H1 (cell line): Measurements from ENCODE around the gene PAWR. TPM values are rescaled to one million over a fixed set of nuclear protein-coding genes. Genes with fewer than 3 reads are reported as not detected.

Experiments used
- CTCF ChIA-PET: fragments of 300-600 bp; sonication (Branson Sonifier 250); formaldehyde crosslinking; loops from one replicate; lab custom pipeline; 2021; ENCODE audit not compliant: partially characterized antibody; lab: Charles Lee
- POLR2A ChIA-PET: fragments of 300-600 bp; sonication (Branson Sonifier 250); formaldehyde crosslinking; loops from one replicate; lab custom pipeline; 2021; ENCODE audit warnings: inconsistent platforms; ENCODE audit not compliant: partially characterized antibody; lab: Charles Lee
- DNase-seq, 2 experiments: peaks; one replicate each; pipeline versions ENCODE4 v3.0.0 to v3.0.0-alpha.2; 2010 to 2022; ENCODE audit warnings: low spot score in 2 of 2, low read depth in 1 of 2, mixed read lengths in 1 of 2
- FAIRE-seq: peaks from 2 replicates; lab custom pipeline; 2011; peaks lifted over from hg19 to GRCh38; lab: Jason Lieb, UNC
- H2AFZ ChIP-seq: 2 replicates; pipeline ENCODE4 v1.8.1; 2012; ENCODE audit warnings: low read length, inconsistent platforms
- H2AK5ac ChIP-seq: 2 replicates; pipeline ENCODE4 v1.6.1; 2013; ENCODE audit warnings: low read depth, low read length
- H2BK120ac ChIP-seq: replicated peaks from 2 replicates; pipeline ENCODE3; 2013; ENCODE audit warnings: low read depth, low read length, inconsistent platforms
- H2BK12ac ChIP-seq: 2 replicates; pipeline ENCODE4 v1.6.1; 2013; ENCODE audit warnings: low read depth, low read length
- H2BK15ac ChIP-seq: 2 replicates; pipeline ENCODE4 v1.6.1; 2013; ENCODE audit warnings: low read length
- H2BK20ac ChIP-seq: 2 replicates; pipeline ENCODE4 v1.6.1; 2013; ENCODE audit warnings: low read length
- H2BK5ac ChIP-seq: 2 replicates; pipeline ENCODE4 v1.6.1; 2013; ENCODE audit warnings: low read depth, low read length
- H3K14ac ChIP-seq: 2 replicates; pipeline ENCODE4 v1.6.1; 2013; ENCODE audit warnings: inconsistent platforms; ENCODE audit not compliant: insufficient read length
- H3K18ac ChIP-seq: 2 replicates; pipeline ENCODE4 v1.6.1; 2013; ENCODE audit warnings: low read length; ENCODE audit errors: extremely low read depth
- H3K23ac ChIP-seq: 2 replicates; pipeline ENCODE4 v1.6.1; 2013; ENCODE audit warnings: inconsistent platforms; ENCODE audit not compliant: insufficient read length
- H3K23me2 ChIP-seq: 2 replicates; pipeline ENCODE4 v1.6.1; 2013; ENCODE audit warnings: low read depth, low read length
- H3K27ac ChIP-seq: 2 replicates; pipeline ENCODE4 v1.6.1; 2011; ENCODE audit warnings: low read depth, low read length, inconsistent platforms
- H3K27me3 ChIP-seq, 4 experiments: replicated peaks in 1 of 4; 1 replicate in 1 of 4; 2 replicates in 3 of 4; pipeline versions ENCODE4 v1.6.1 to v1.8.1; 2011 to 2013; ENCODE audit warnings: low read length in 3 of 4, mild to moderate bottlenecking in 3 of 4, inconsistent platforms in 2 of 4, mixed read lengths in 2 of 4, moderate library complexity in 1 of 4; ENCODE audit not compliant: control insufficient read depth in 3 of 4, insufficient read depth in 3 of 4; ENCODE audit errors: extremely low read depth in 1 of 4
- H3K36me3 ChIP-seq, 4 experiments: 2 replicates each; pipeline versions ENCODE4 v1.6.1 to v1.8.1; 2011 to 2013; ENCODE audit warnings: mild to moderate bottlenecking in 4 of 4, low read length in 3 of 4, moderate library complexity in 2 of 4, control low read depth in 1 of 4, inconsistent platforms in 1 of 4; ENCODE audit not compliant: insufficient read depth in 4 of 4, control insufficient read depth in 2 of 4
- H3K4ac ChIP-seq: replicated peaks from 2 replicates; pipeline ENCODE3; 2013; ENCODE audit warnings: low read length, low read depth, mixed read lengths, inconsistent platforms; ENCODE audit not compliant: insufficient read length
- H3K4me1 ChIP-seq, 4 experiments: replicated peaks in 1 of 4; 1 replicate in 1 of 4; 2 replicates in 3 of 4; pipeline versions ENCODE4 v1.6.1 to v1.8.1; 2011 to 2013; ENCODE audit warnings: low read length in 3 of 4, inconsistent platforms in 2 of 4, mixed read lengths in 1 of 4; ENCODE audit not compliant: insufficient read depth in 4 of 4, control insufficient read depth in 3 of 4
- H3K4me2 ChIP-seq, 2 experiments: 2 replicates each; pipeline versions ENCODE4 v1.6.1 to v1.8.1; 2011 to 2013; ENCODE audit warnings: low read depth in 2 of 2, low read length in 2 of 2, control low read depth in 1 of 2, inconsistent platforms in 1 of 2, mild to moderate bottlenecking in 1 of 2; ENCODE audit not compliant: insufficient read depth in 1 of 2
- H3K4me3 ChIP-seq, 4 experiments: fragments of 200-600, 300-600 bp in 1 of 4; sonication (generic), shearing (Covaris generic), sonication (Bioruptor Twin) in 1 of 4; 2 replicates each; pipeline versions ENCODE4 v1.5.1 to v1.8.1; 2011 to 2016; ENCODE audit warnings: low read length in 4 of 4, low read depth in 3 of 4, control low read depth in 2 of 4, inconsistent platforms in 2 of 4, mild to moderate bottlenecking in 2 of 4, mixed read lengths in 1 of 4, moderate library complexity in 1 of 4; ENCODE audit not compliant: insufficient read depth in 2 of 4; ENCODE audit errors: extremely low read depth in 1 of 4
- H3K56ac ChIP-seq: replicated peaks from 2 replicates; pipeline ENCODE3; 2013; ENCODE audit warnings: low read depth, mild to moderate bottlenecking, mixed read lengths, low read length, inconsistent platforms; ENCODE audit not compliant: insufficient read length
- H3K79me1 ChIP-seq: 2 replicates; pipeline ENCODE4 v1.6.1; 2013; ENCODE audit warnings: low read depth, low read length, control low read depth
- H3K79me2 ChIP-seq, 2 experiments: 2 replicates each; pipeline versions ENCODE4 v1.6.1 to v1.8.1; 2012 to 2013; ENCODE audit warnings: low read length in 2 of 2, mild to moderate bottlenecking in 2 of 2, inconsistent platforms in 1 of 2; ENCODE audit not compliant: insufficient read depth in 2 of 2, control insufficient read depth in 1 of 2
- H3K9ac ChIP-seq, 4 experiments: replicated peaks in 1 of 4; 1 replicate in 1 of 4; 2 replicates in 3 of 4; pipeline versions ENCODE4 v1.6.1 to v1.8.1; 2011 to 2013; ENCODE audit warnings: low read depth in 3 of 4, low read length in 3 of 4, control low read depth in 2 of 4, mild to moderate bottlenecking in 2 of 4, moderate library complexity in 2 of 4, inconsistent platforms in 1 of 4; ENCODE audit errors: extremely low read depth in 1 of 4
- H3K9me3 ChIP-seq, 2 experiments: 2 replicates each; pipeline versions ENCODE4 v1.6.1 to v1.8.1; 2012 to 2013; ENCODE audit warnings: mild to moderate bottlenecking in 2 of 2, moderate library complexity in 2 of 2, control low read depth in 1 of 2, inconsistent platforms in 1 of 2, low read depth in 1 of 2, low read length in 1 of 2, mixed read lengths in 1 of 2; ENCODE audit not compliant: insufficient read depth in 2 of 2
- H4K20me1 ChIP-seq, 2 experiments: replicated peaks in 1 of 2; 2 replicates each; pipeline versions ENCODE3 to v1.8.1; 2011 to 2013; ENCODE audit warnings: inconsistent platforms in 2 of 2, low read length in 2 of 2, mild to moderate bottlenecking in 1 of 2; ENCODE audit not compliant: insufficient read depth in 2 of 2, control insufficient read depth in 1 of 2
- H4K5ac ChIP-seq: 2 replicates; pipeline ENCODE4 v1.6.1; 2013; ENCODE audit warnings: low read length, low read depth, mixed read lengths, inconsistent platforms; ENCODE audit not compliant: insufficient read length
- H4K8ac ChIP-seq: 2 replicates; pipeline ENCODE4 v1.8.0; 2013; ENCODE audit warnings: mild to moderate bottlenecking, moderate library complexity, low read length, inconsistent platforms; ENCODE audit not compliant: insufficient read depth; ENCODE audit errors: extremely low read depth
- H4K91ac ChIP-seq: replicated peaks from 2 replicates; pipeline ENCODE3; 2013; ENCODE audit warnings: low read length, mixed read lengths, inconsistent platforms; ENCODE audit not compliant: insufficient read length
- JUN ChIP-seq: IDR thresholded peaks from 2 replicates; pipeline ENCODE4 v1.6.1; 2011; ENCODE audit warnings: low read depth, mild to moderate bottlenecking, improper control_type of control experiment, low read length
- SRF ChIP-seq: IDR thresholded peaks from 2 replicates; pipeline ENCODE4 v1.6.1; 2011; ENCODE audit warnings: mild to moderate bottlenecking, low read depth, low read length, moderate library complexity
- TAF1 ChIP-seq: IDR thresholded peaks from 2 replicates; pipeline ENCODE4 v1.6.1; 2011; ENCODE audit warnings: mild to moderate bottlenecking, low read depth, low read length
- TAF7 ChIP-seq: optimal IDR thresholded peaks from 2 replicates; pipeline ENCODE3; 2011; ENCODE audit warnings: low read depth, mild to moderate bottlenecking, inconsistent platforms, low read length, moderate library complexity, borderline replicate concordance
- WGBS, 2 experiments: shearing (Covaris generic) in 1 of 2; methylation state at CpG; one replicate each; pipeline versions ENCODE4 v1.1.6 to v1.1.7; 2013 to 2015; ENCODE audit warnings: low lambda C conversion rate in 2 of 2, mixed read lengths in 2 of 2, inconsistent platforms in 1 of 2, low coverage in 1 of 2, missing lambda C conversion rate in 1 of 2; ENCODE audit not compliant: insufficient replicate concordance in 2 of 2, insufficient coverage in 1 of 2, insufficient read length in 1 of 2; ENCODE audit errors: extremely low coverage in 1 of 2, missing lambda C conversion rate in 1 of 2; 5-methylcytosine and 5-hydroxymethylcytosine counted together
- polyA plus RNA-seq, 7 experiments: library from polyadenylated mRNA; depleted of rRNA in 3 of 7; stranded (reverse) in 5 of 7; unstranded in 2 of 7; fragments of >200 nt in 5 of 7; fragments of 200-250 nt in 2 of 7; gene quantifications; 1 replicate in 5 of 7; 2 replicates in 1 of 7; 4 replicates in 1 of 7; pipeline versions ENCODE4 v1.2.1 to v1.2.3, GENCODE V29; 2011 to 2013; ENCODE audit warnings: missing spikeins in 2 of 7, mixed read lengths in 2 of 7
- total RNA-seq: library from RNA; stranded (reverse); fragmentation: NEBNext Ultra II Directional; extraction: Animal tissue kit (Norgen Biotek cat#: 25700); gene quantifications from 2 replicates; pipeline ENCODE4 v1.2.1, GENCODE V29; 2021

The PAWR gene
- total and polyA plus RNA-seq, 2 of the 8 experiments (the other 6 are each of a cell fraction or from before 2014, with no cell fraction given): 28.3 to 327 TPM

DNA sequence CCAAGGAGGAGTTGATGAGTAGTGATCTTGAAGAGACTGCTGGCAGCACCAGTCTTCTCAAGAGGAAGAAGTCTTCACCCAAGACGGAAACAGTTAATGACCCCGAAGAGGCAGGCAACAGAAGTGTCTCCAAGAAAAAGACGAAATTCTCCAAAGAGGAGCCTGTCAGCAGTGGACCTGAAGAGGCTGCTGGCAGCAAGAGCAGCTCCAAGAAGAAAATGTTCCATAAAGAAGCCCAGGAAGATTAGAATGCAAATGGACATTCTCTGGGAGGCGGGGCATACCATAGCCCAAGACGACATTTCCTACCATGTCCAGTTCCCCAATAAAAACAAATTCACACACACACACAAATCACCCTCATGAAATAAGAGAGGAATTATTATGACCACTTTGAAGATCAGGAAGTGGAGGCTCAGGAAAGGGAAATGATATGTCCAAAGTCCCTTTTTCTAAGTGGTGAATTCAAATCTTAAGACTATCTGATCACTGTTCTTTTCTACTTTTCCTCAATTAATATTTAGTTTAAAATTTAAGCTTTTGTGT lies 131.8 kb downstream of the PAWR start:
- H2BK20ac ChIP-seq: no peak overlapping the region
- H3K9me3 ChIP-seq: peaks cover 14 to 26% of the 10 kb centered on the region in 2 experiments
- no peaks in the 10 kb centered on the region for H3K79me1 ChIP-seq
- H3K36me3 ChIP-seq: peaks cover 0 to 47% (median 24%) of the 10 kb centered on the region in 4 experiments; a peak in 3 of 8 replicates
- no peak overlapping the region for H3K4ac ChIP-seq
- H3K23me2 ChIP-seq: no peaks in the 10 kb centered on the region
- H2AFZ ChIP-seq: no peak overlapping the region
- TF ChIP-seq TAF7 (no peak), JUN (no peak), TAF1 (no peak), SRF (no peak)
- no peak overlapping the region for H4K8ac ChIP-seq
- H2BK5ac ChIP-seq: no peak overlapping the region; the same call in 1 of the 2 replicates
- H2AK5ac ChIP-seq: no peak overlapping the region
- no peak overlapping the region for H3K27ac ChIP-seq
- no peak overlapping the region for H3K4me2 ChIP-seq
- 0 out of 4 replicates have a peak, but pooled peaks cover 0 to 2% of the 10 kb centered on the region in 2 experiments for H3K79me2 ChIP-seq
- H2BK120ac ChIP-seq: no peak overlapping the region
- no peak overlapping the region for H4K91ac ChIP-seq
- DNase-seq (no peak), FAIRE-seq (no peak)
- 81% methylated on average over 5 of the region's 5 CpGs; no CpG with 5 or more reads in 1 of the 2 experiments for WGBS, 2 experiments
- no peak overlapping the region for H3K14ac ChIP-seq
- no peak overlapping the region for H2BK12ac ChIP-seq
- CTCF ChIA-PET: interaction anchor here (0.7 to 1.9 kb wide), 2 partner anchors 33 to 139 kb away, joined by 3 to 5 read pairs; no protein-coding TSS in a partner anchor
- no peak overlapping the region for H3K9ac ChIP-seq
- no peak overlapping the region for H3K18ac ChIP-seq
- POLR2A ChIA-PET: interaction anchor here (1.2 kb wide), 1 partner anchor 9 kb away, joined by 5 read pairs; no protein-coding TSS in a partner anchor
- H3K4me1 ChIP-seq: peaks cover 0 to 8% (median 2%) of the 10 kb centered on the region in 4 experiments; a peak in 3 of 7 replicates
- H3K23ac ChIP-seq: no peak overlapping the region
- H3K4me3 ChIP-seq: no peak overlapping the region
- no peak overlapping the region for H4K5ac ChIP-seq
- no peak overlapping the region for H3K56ac ChIP-seq
- no peaks in the 10 kb centered on the region for H3K27me3 ChIP-seq
- no peaks in the 10 kb centered on the region for H4K20me1 ChIP-seq
- no peak overlapping the region for H2BK15ac ChIP-seq
